Urothelium cell line (cell line): Measurements from ENCODE around the gene CALU.

Experiments used
- DNase-seq: peaks from one replicate; pipeline ENCODE4 v3.0.0; 2011; ENCODE audit warnings: low spot score, mixed read lengths
- FAIRE-seq: peaks from 2 replicates; lab custom pipeline; 2011; peaks lifted over from hg19 to GRCh38; lab: Jason Lieb, UNC

Gene CALU

GRCh38 chr7:128781851-128782250 is 42.7 kb downstream of the CALU start:
- no peak for FAIRE-seq

GRCh38 chr7:128783143-128783861 is 44.1 kb downstream of the CALU start:
- no peak for FAIRE-seq
- DNase-seq = no peak

More at GRCh38 chr7:128781851-128782250, 42.7 kb downstream of the CALU start:
- DNase-seq = no peak

GRCh38 chr7:128785738-128786137 is 46.6 kb downstream of the CALU start:
- FAIRE-seq = no peak
- no peak for DNase-seq

GRCh38 chr7:128788446-128789412 is 49.6 kb downstream of the CALU start:
- FAIRE-seq = no peak
- no peak for DNase-seq

GRCh38 chr7:128790315-128791041 is 51.3 kb downstream of the CALU start:
- no peak for DNase-seq
- FAIRE-seq = no peak

- FAIRE-seq = no peak
- DNase-seq = peak; percentile 77
Observed at GRCh38 chr7:128791121-128791971, 52.2 kb downstream of the CALU start, which contains the start of gene CCDC136. Gene CCDC136, plus strand, starts transcription at chr7:128791968. Its CDS starts 444 bp downstream, at chr7:128792412.

GRCh38 chr7:128791972-128792327 is 52.8 kb downstream of the CALU start:
- FAIRE-seq (no peak), DNase-seq (peak; percentile 22)

GRCh38 chr7:128792471-128793180 is 53.5 kb downstream of the CALU start:
- DNase-seq (no peak), FAIRE-seq (no peak)

GRCh38 chr7:128793181-128793547 is 54.0 kb downstream of the CALU start:
- DNase-seq (no peak), FAIRE-seq (no peak)

GRCh38 chr7:128794020-128794419 is 54.9 kb downstream of the CALU start:
- FAIRE-seq (no peak), DNase-seq (no peak)

GRCh38 chr7:128794436-128794835 is 55.3 kb downstream of the CALU start:
- no peak for DNase-seq
- no peak for FAIRE-seq

- FAIRE-seq = no peak
- DNase-seq = no peak
Observed at GRCh38 chr7:128795129-128795528, 56.0 kb downstream of the CALU start.

- DNase-seq (no peak), FAIRE-seq (no peak)
Observed at GRCh38 chr7:128796327-128796726, 57.2 kb downstream of the CALU start.

- FAIRE-seq = no peak
- DNase-seq = no peak
Observed at GRCh38 chr7:128799451-128799850, 60.3 kb downstream of the CALU start.

- FAIRE-seq (no peak), DNase-seq (no peak)
Observed at GRCh38 chr7:128800567-128800966, 61.4 kb downstream of the CALU start.

GRCh38 chr7:128801003-128801402 is 61.8 kb downstream of the CALU start:
- DNase-seq (no peak), FAIRE-seq (no peak)

- no peak for FAIRE-seq
Observed at GRCh38 chr7:128801667-128802418, 62.7 kb downstream of the CALU start.

GRCh38 chr7:128804484-128804883 is 65.3 kb downstream of the CALU start:
- DNase-seq (no peak), FAIRE-seq (no peak)

More at GRCh38 chr7:128801667-128802418, 62.7 kb downstream of the CALU start:
- DNase-seq = no peak

GRCh38 chr7:128805225-128805624 is 66.1 kb downstream of the CALU start:
- FAIRE-seq (no peak), DNase-seq (no peak)
